HG02798 (cell line): ENCODE measurements around the gene TNNC1.
A peak's percentile ranks its signal among the peaks of the same experiment; 100 is the strongest.

Experiments
- ATAC-seq: cut with Tn5 transposase; IDR thresholded peaks from one replicate; pipeline ENCODE4 v1.9.1; 2021; ENCODE audit warnings: mild to moderate bottlenecking; ENCODE audit not compliant: unreplicated experiment, poor library complexity

Gene TNNC1

DNA sequence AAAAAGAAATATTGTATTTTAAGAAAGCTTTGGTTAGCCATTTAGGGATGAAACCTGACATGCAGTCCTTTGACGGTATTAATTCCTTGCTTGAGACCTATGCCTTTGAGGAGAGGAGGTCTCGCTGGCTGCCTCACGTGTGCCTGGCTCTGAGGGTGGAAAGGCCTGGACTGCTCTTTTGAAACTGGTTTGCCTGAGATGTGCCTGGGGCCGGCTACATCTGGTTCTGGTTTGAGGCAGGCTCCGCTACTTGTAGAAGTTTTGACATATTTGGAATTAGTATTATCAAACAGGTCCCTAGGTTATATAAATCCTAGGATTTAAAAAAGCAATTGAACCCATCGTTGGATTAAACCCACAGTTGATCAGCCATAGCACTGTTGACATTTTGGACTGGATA lies 8.0 kb upstream of the TNNC1 start:
- no peak for ATAC-seq

GRCh38 chr3:52458770-52459545 lies 5.1 kb upstream of the TNNC1 start:
- ATAC-seq: no peak

- no peak for ATAC-seq
Observed at GRCh38 chr3:52458031-52458760, 4.4 kb upstream of the TNNC1 start.

DNA sequence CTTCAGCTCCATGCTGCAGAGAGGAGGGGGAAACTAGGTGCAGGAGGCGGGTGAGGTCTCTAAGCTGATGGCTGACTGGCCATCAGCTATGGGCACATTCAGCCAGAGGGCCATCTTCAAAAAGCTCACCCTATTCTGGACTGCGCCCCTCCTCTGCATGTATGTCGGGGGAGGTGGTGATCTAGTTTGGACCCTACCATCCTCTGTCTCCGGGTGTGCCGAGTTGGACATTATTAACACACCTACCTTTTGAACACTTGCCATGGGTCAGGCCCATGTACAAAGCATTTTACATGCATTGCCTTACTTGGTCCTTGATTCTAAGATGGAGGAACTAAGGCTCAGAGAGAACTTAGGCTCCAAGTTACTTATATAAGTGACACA lies 3.0 kb upstream of the TNNC1 start:
- no peak for ATAC-seq

DNA sequence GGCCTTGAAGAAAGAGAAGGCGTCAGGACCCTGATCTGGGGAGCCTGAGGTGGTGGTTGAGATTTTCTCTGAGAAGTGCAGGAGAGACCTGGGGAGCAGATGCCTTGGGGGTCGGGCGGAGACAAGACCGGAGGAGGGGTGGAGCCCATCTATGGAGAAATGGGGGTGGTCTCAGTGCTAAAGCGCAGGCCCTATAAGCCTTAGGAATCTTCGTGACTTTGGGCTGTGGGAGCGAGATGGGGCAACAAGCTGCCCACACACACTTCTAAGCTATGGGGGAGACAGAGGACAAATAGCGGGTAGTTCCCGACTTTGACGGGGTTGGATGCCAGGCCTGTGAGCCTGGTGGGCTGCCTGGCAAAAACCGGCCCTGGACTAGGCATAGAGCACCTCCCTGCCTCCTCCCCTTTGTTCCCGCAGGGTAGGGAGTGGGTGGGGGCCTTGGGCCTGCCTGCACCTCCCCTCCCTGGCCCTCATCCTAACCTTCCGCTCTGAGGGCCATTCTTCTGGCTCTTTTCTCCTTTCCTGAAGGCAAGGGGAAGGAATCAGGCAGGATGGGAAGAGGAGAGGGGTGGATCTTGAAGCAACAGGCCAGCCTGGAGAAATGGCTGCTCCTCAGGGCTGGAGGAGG lies 2.4 kb upstream of the TNNC1 start:
- no peak for ATAC-seq

GRCh38 chr3:52455283-52456168 lies 1.7 kb upstream of the TNNC1 start, which contains the start of gene NISCH:
TSS of gene NISCH (plus strand) at chr3:52455604. CDS start at chr3:52455642, 38 bp downstream.
- peak; percentile 91 for ATAC-seq

DNA sequence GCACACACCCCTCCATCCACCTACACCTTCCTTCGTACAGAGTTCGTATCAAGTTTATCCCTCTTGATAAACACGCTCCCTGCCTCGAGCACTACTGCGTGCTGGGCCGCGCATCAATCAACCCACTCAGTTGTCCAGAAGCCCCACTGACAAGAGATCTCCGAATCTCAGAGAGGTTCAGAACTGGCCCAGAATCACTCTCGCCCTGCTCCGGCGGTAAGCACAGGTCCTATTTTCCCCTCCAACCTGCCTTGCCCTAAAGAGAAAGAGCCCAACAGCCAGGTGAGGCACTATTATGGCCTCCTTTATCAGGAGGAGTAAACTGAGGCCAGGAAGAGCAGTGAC lies 1.1 kb upstream of the TNNC1 start:
- ATAC-seq: no peak

DNA sequence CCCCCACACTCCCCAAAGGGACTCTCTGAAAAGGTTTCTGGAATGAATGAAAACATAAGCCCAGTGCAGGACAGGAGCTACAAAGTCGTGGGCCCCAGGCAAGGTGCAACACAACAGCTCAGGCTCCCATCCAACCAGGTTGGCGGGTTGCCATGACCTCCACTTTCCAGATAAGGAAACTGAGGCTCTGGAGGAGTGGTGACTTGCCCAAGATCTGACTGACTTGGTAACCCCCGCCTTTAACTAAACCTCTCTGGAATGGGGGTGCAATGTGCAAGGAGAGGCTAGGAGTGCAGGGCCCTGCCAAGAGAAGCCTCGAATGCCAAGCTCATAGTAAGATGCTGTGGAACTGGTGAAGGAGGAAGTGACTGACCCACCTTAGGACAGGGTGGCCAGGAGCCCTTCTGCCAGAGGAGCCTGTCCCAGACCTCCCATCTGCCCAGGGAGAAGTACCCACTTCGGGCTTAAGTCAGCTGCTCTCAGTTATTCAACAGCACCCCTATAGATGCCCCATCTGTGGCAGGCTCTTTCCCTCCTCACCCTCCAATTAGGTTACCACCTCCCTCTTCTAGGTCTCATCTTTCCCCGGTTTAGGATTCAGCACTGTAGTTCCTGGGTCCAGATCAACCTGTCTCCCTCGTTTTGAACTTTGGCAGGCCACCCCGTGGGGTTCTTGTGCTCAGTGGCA lies 553 bp upstream of the TNNC1 start:
- no peak for ATAC-seq

DNA sequence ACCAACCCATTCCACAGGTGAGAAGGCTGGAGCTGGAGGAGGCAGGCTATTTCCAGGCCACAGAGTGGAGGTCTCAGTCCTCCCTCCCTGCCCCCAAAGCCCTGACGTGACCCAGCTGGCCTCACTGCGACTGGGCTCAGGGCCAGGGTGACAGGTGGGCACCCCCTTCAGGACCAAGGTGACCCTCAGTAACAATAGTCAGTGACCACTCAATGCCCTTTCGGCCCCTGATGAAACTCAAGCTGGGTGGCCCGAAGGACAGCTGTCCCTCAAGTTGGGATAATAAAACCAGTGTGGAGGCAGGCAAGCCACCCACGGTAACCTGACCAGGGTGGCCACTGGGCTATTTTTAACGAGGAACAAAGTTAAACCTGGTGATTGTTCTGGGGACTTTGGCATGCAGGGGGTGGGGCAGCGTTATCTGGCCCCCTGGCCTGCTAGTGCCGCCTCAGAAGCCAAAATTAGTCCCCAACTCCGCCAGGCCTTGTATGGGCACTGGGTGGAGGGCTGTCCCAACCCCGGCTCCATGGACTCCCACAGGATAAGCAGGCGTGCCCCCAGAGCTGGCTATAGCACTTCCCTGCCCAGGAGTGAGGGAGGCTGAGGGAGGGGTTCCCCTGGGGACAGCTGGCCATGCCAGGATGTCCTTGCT lies 1.1 kb downstream of the TNNC1 start:
- ATAC-seq: no peak

- no peak for ATAC-seq
Observed at GRCh38 chr3:52452126-52452525, 1.7 kb downstream of the TNNC1 start.

- ATAC-seq: no peak
Observed at GRCh38 chr3:52451237-52452083, 2.4 kb downstream of the TNNC1 start.

- ATAC-seq: no peak
Observed at GRCh38 chr3:52450489-52451236, 3.2 kb downstream of the TNNC1 start.

GRCh38 chr3:52447512-52448355 lies 6.1 kb downstream of the TNNC1 start:
- ATAC-seq: no peak

GRCh38 chr3:52446631-52447511 lies 7.0 kb downstream of the TNNC1 start:
- ATAC-seq: peak; percentile 34

- no peak for ATAC-seq
Observed at GRCh38 chr3:52446042-52446441, 7.8 kb downstream of the TNNC1 start.
